Measurements from ENCODE around the gene RIPPLY3. TPM values are rescaled to one million over a fixed set of nuclear protein-coding genes. Genes with fewer than 3 reads are reported as not detected.

Gene RIPPLY3
- total RNA-seq, 1 experiment from 2014 or later = not detected

DNA sequence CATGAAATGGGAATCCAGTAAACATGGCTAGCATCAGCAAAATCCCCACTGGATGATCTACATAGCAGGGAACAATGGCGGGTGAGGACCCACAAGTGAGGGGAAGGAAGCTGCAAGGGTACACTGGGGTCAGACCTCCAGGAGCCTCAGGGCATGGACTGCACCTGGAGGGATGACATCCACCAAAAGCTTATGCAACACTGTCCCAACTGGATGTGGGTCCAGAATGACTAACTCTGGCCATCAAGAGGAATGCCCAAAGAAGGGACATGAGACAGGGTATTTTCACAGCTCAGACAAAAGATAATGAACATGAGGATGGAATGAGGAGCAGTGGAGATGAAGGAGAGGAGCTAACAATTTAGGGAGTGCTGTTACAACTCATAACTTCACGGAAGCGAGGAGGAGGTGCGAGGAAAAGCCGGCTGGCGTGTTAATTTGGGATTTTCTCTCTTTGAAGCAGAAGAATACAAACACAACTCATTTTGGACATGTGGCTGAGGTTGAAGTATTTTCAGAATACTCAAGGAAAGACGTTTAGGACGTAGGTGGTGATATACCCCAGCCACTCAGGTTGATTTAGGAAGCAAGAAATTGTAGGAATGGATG lies 45.7 kb upstream of the RIPPLY3 start:
- DNase-seq (ENCODE audit: low read depth, low spot score) (no peak), ATAC-seq (no peak)
- H3K9ac ChIP-seq (ENCODE audit: low read length) = no peak overlapping the region
- no peak overlapping the region for H2AFZ ChIP-seq (ENCODE audit: low read depth, low read length, poor library complexity, severe bottlenecking)
- no peaks in the 10 kb centered on the region for H3K9me3 ChIP-seq (ENCODE audit: control insufficient read depth in 1 of 2, insufficient read depth in 1 of 2, low read depth in 1 of 2, low read length in 2 of 2)
- ChIA-PET RAD21 (ENCODE audit: low non-redundant PET in 1 of 2, low total read pairs in 2 of 2, uncharacterized antibody in 2 of 2, unreplicated experiment in 2 of 2) (no interaction called here), POLR2A (no interaction called here), CTCF (no interaction called here)
- no peak overlapping the region for H3K4me3 ChIP-seq (replicated peaks in 1 of 2; ENCODE audit: low read depth in 1 of 2, low read length in 2 of 2)
- intact Hi-C loops (cut with micrococcal nuclease) = no loop called here
- no peak overlapping the region for H3K4me2 ChIP-seq (ENCODE audit: low read length)
- no peak overlapping the region for H3K27ac ChIP-seq (ENCODE audit: low read depth, low read length)
- no peaks in the 10 kb centered on the region for H4K20me1 ChIP-seq (ENCODE audit: insufficient read depth)
- peaks cover 15% of the 10 kb centered on the region for H3K79me2 ChIP-seq (ENCODE audit: insufficient read depth, low read length)
- BruUV-seq (replicated peaks) = no TSS peak
- H3K4me1 ChIP-seq (ENCODE audit: control insufficient read depth in 1 of 2, insufficient read depth in 2 of 2, low read length in 2 of 2) = peaks cover 10 to 12% of the 10 kb centered on the region in 2 experiments
- H3K36me3 ChIP-seq (ENCODE audit: control insufficient read depth in 1 of 2, insufficient read depth in 2 of 2, low read length in 2 of 2) = no peaks in the 10 kb centered on the region
- no peaks in the 10 kb centered on the region for H3K9me2 ChIP-seq (ENCODE audit: insufficient read depth)
- TF ChIP-seq RAD21 (IDR thresholded peaks at IDR 0.05; ENCODE audit: low read depth) (no peak), ZNF274 (IDR thresholded peaks at IDR 0.05; ENCODE audit: low read depth, low read length) (no peak), SRF (IDR thresholded peaks at IDR 0.05; ENCODE audit: low read depth) (no peak), FOSL1 (IDR thresholded peaks at IDR 0.05; ENCODE audit: low read depth) (no peak), JUND (IDR thresholded peaks at IDR 0.05) (no peak), CBX3 (IDR thresholded peaks at IDR 0.05; ENCODE audit: low read depth) (no peak), ATF3 (IDR thresholded peaks at IDR 0.05) (no peak), REST (IDR thresholded peaks at IDR 0.05; ENCODE audit: low read depth) (no peak), ELF1 (IDR thresholded peaks at IDR 0.05; ENCODE audit: borderline replicate concordance, low read depth) (no peak)
- no peaks in the 10 kb centered on the region for H3K27me3 ChIP-seq (ENCODE audit: insufficient read depth, low read length)

Measured in HCT116 (cell line).